Putamen (tissue), 1 donor: ENCODE results near the gene NAT14.

Experiments used
- DNase-seq: peaks from one replicate; pipeline ENCODE4 v3.0.0-alpha.2; 2016; ENCODE audit warnings: low spot score

The NAT14 gene

DNA sequence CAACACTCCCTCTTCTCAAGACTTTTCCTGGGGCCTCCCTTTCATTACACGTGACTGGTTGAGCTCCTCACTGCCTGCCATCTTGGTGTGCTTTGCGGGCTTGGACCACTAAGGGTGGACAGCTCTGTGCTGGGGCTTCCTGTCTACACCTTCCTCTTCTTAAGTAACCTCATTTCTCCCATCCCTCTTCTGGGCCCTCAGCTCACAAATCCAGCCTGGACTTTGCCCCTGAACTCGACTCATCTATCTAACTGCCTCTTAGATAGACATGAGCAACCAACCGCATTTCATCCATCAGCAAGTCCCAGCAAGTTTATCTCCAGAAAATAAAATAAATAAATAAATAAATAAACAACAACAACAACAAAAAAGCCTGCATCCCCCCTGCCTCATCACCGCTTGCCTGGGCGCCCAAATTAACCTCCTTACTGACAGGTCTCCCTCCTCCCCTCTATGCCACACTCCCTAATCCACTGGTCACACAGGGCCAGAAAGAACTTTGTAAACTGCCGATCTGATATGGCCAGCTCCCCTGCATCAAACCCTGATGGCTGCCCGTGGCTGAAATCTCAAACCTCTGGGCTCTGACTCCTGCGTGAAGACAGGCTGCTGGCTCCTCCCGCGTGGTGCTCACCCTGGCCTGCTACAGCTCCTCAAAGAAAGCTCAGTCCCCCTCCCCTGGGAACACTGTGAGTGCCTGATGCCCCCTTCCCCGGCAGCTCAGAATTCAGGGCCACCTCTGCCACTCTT lies 31.3 kb upstream of the NAT14 start:
- DNase-seq, result no peak

DNA sequence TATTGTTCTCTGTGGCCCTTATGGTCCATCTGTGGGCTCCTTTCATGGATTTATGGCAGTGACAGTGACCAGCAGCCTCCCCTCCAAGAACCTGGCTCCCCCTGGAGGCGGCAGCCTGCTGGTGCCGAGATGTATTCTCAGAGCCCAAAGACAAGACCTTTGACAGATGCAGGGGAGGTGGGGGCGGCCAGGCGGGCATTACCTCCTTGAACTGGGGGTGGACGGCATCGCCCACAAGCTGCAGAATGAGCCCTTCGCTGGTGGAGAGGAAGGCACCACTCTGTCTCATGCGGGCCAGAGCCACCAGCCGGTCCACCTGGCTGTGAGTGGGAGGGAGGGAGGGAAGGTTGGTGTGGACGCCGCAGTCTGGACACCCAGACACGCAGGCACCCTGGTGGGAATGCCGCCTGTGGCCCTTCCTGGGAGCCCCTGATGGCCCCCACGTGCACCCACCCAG lies 30.2 kb upstream of the NAT14 start:
- DNase-seq, result peak; percentile 75

- DNase-seq, result no peak
These were observed 29.3 kb upstream of the NAT14 start for GRCh38 chr19:55455576-55456235.

- DNase-seq, result no peak
These were observed 28.6 kb upstream of the NAT14 start for GRCh38 chr19:55456347-55456746.

- DNase-seq, result no peak
These were observed 27.1 kb upstream of the NAT14 start for GRCh38 chr19:55457683-55458457.

- DNase-seq, result no peak
These were observed 25.4 kb upstream of the NAT14 start for GRCh38 chr19:55459551-55459949.

DNA sequence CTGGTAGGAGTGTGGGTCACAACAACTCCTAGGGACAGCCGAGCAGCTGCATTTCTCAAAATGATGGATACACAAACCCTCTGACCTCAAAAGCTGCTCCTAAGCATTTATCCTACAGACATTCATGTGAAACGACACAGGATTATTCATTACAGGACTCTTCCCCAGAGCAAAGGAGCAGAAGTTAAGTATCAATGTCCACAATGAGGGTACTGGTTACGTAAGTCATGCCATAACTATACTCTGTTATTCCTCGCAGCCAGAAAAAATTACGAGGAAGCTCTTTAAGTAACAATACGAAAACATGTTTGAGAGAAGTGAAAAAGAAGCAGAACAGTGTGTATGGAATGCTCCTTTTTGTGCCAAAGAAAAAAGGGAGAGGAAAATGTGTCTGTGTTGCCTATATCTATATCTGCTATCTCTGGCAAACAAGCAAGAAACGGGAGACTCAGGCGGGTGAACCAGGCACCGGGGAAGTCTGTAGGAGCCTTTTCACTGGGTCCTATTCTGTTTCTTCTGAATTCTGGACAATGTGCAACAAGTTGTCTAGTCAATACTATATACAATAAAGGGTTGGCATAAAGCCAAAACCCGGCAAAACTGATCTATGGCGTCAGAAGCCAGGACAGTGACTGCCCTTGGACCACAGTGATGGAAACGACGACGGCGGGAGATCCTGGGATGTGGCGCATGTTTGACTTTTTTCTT lies 24.9 kb upstream of the NAT14 start:
- no peak for DNase-seq

- DNase-seq, result no peak
These were observed 24.2 kb upstream of the NAT14 start for GRCh38 chr19:55460670-55461258.

DNA sequence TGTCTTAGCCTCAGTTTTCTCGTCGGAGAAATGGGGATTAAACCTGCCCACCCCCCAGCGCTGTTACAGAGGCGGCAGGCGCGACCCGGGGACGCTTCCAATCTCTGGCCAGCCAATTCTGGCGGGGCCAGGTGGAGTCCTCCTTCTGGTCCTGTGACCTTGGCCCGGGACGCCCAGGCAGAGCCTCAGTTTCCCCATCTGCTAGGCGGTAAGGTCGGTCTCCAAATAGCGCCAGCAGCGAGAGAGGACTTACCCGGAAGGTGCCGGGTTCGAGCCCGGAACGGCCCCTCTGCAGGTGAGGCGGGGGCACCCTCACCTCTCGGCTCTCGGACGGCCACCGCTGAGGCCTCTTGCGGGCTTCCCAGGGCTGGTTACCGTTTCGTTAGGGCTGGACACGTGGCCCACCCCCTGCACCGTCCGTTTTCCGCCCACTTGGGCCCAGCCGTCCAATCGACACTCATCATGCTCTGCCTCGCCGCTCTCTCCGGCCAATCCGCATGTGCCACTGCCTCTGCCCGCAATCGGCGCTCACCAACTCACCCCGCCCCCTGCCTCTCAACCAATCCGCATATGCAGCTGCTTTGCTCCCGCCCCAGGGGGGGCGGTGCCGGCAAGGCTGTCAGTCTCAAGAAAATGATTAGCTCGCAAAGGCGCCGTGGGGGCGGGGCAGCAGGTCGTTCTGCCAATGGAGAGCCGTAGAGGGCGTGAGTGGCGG lies 23.6 kb upstream of the NAT14 start, which contains the start of gene ISOC2:
Gene ISOC2 (minus strand): TSS at position 384 of the 715 bp plus-strand sequence. CDS start 5,156 bp downstream, outside the sequence.
- peak; percentile 100 for DNase-seq

DNA sequence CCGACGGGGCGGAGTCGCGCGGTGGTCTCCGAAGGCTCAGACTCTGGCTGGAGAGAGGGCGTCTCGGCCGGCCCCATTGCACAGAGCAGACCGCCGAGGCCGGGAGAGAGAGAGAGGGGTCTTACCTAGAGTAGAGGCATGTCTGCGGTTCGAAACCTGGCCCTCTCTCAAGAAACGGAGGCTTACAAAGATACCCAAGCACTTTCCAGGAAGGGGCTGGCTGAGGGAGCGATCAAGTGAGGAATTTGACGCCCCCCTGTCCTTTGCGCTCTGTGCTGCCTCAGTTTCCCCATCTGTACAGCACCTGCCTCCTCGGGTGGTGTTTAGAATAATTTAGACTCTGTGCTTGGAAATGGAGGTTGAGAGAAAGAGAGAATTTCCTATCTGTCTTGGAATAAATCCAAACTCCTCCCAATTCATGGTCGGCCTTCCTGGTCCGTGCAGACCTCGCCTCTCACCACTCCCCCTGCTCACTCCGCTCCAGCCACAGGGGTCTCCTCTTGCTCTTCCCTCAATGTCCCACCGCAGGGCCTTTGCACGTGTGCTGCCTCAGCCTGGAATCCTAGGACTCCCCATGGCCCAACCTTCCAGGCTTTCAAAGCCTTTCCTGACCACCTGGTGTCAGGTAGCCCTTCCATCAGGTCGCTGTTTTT lies 22.9 kb upstream of the NAT14 start:
- no peak for DNase-seq

GRCh38 chr19:55462722-55463121 lies 22.3 kb upstream of the NAT14 start:
- DNase-seq, result no peak

- no peak for DNase-seq
These were observed 21.4 kb upstream of the NAT14 start for GRCh38 chr19:55463583-55464031.

DNA sequence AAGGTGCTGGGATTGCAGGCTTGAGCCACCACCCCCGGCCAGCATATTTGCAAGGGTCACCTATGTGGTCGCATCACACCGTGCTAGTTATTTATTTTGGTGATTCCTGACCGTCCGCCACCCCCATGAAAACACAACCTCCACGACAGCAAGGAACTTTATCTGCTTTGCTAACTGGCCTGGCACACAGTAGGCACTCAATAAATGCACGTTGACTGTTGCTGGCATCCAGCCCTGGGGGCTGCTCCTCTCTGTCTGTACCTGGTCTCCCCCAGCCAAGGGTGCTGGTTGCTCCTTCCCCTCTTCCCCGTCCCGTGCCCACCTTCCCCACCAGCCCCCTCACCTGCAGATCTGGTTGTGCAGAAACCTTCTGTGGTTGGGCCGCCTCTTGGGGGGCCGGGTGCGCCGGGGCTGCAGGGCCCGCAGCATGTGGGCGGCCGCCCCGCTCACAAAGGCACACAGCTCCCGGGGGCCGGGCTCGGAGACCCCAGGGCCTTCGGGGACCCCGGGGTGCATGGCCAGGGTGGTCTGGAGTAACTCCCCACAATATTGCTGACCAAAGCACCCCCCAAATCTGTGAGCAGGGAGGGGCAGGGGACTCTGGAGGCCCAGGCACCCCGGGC lies 20.8 kb upstream of the NAT14 start:
- no peak for DNase-seq

- DNase-seq, result no peak
These were observed 20.3 kb upstream of the NAT14 start, which contains the start of gene C19orf85 for GRCh38 chr19:55464662-55465054. C19orf85 (minus strand) TSS chr19:55464751; CDS start chr19:55464554, 197 bp downstream.

DNA sequence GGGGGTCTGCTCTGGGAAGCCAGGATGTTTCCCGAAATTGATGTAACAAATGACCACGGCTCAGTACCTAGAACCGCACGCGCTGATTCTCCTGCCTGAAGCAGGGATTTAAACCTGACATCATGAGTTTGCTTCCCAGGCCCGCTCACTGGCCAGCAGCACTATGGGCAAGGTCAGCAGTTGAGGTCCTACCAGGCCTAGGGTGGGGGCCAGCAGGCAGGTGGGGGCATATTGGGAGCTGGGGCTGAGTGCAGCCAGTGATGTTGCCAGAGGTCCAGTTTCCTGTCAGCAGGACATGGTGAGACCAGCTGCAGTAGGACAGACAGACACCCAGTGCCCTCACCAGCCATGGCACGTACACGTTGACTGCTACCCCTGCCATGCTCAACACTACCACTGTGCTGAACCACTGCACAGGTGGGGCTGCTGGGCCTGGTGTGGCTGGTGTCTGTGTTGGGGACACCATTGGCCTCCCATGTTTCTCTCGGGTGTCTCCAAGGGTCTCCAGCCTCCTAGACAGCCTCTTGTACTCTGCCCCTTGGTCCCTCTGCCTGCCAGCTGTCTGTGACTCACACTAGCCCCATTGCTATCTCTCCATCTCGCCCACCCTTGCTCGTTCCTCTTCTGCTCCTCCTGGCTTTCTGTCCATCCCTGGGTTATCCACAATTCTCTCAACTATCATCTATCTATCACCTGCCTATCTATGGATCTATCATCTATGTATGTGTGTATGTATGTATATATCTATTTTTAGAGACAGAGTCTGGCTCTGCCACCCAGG lies 19.3 kb upstream of the NAT14 start:
- no peak for DNase-seq

DNA sequence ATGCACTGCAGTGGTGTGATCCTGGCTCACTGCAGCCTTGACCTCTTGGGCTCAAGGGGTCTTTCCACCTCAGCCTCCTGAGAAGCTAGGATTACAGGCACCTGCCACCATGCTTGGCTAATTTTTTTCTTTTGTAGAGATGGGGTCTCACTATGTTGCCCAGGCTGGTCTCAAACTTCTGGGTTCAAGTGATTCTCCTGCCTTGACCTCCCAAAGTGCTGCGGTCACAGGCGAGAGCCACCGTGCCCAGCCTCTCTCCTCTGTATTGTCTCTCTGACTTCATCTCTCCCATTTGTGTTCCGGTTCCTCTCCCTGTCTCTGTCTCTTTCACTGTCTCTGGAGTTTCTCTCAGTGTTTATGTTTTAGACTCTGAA lies 18.8 kb upstream of the NAT14 start:
- DNase-seq, result no peak

GRCh38 chr19:55467236-55468053 lies 17.5 kb upstream of the NAT14 start:
- no peak for DNase-seq

GRCh38 chr19:55468054-55468393 lies 17.0 kb upstream of the NAT14 start:
- DNase-seq, result no peak
